ENCODE data around the gene SLC35E2B.

- no peak for TF ChIP-seq KLF15 (CRISPR knock-in tag; IDR thresholded peaks at IDR 0.05; ENCODE audit: borderline replicate concordance)
- TF ChIP-seq SIN3A (IDR thresholded peaks at IDR 0.05; ENCODE audit: borderline replicate concordance, low read depth, low read length), result no peak
- no peak for TF ChIP-seq ZNF687 (CRISPR knock-in tag; IDR thresholded peaks at IDR 0.05)
- no peak for TF ChIP-seq RBM39 (IDR thresholded peaks at IDR 0.05; ENCODE audit: low read depth, low read length, poor library complexity, severe bottlenecking)
- TF ChIP-seq ZBTB33 (CRISPR knock-in tag; IDR thresholded peaks at IDR 0.05), result no peak
- TF ChIP-seq NR2C2 (CRISPR knock-in tag; IDR thresholded peaks at IDR 0.05; ENCODE audit: borderline replicate concordance), result no peak
- no peak for TF ChIP-seq CTCF (CRISPR knock-in tag; IDR thresholded peaks at IDR 0.05)
- no peak for TF ChIP-seq ZNF256 (CRISPR knock-in tag; conservative IDR thresholded peaks at IDR 0.05)
- no peak for TF ChIP-seq RNF2 (conservative IDR thresholded peaks at IDR 0.05; ENCODE audit: low read depth)
- no peak for TF ChIP-seq ZNF362 (CRISPR knock-in tag; IDR thresholded peaks at IDR 0.05; ENCODE audit: borderline replicate concordance)
- TF ChIP-seq NONO (IDR thresholded peaks at IDR 0.05), result no peak
- TF ChIP-seq NONO (CRISPR knock-in tag; conservative IDR thresholded peaks at IDR 0.05), result no peak
- TF ChIP-seq ZNF766 (CRISPR knock-in tag; IDR thresholded peaks at IDR 0.05; ENCODE audit: borderline replicate concordance), result no peak
- TF ChIP-seq FOXP1 (IDR thresholded peaks at IDR 0.05), result no peak
- TF ChIP-seq FOXP1 (CRISPR knock-in tag; IDR thresholded peaks at IDR 0.05), result no peak
- no peak for TF ChIP-seq TAF15 (IDR thresholded peaks at IDR 0.05; ENCODE audit: low read depth, low read length, poor library complexity, severe bottlenecking)
Observed at GRCh38 chr1:1617925-1618324, 74.7 kb downstream of the SLC35E2B start.

Measured in HepG2 (cell line).